Lung (tissue), 12 donors: ENCODE data around the gene MRTFB. TPM values are rescaled to one million over a fixed set of nuclear protein-coding genes. Genes with fewer than 3 reads are reported as not detected.

ENCODE experiments used
- ATAC-seq: fragments of 200-7000 bp; cut with Tn5 transposase; one replicate; pipeline ENCODE4 v1.9.1; 2020; ENCODE audit warnings: moderate number of reproducible peaks; ENCODE audit not compliant: insufficient read depth, low FRiP score
- DNase-seq, 3 donors: peaks; one replicate each; pipeline ENCODE4 v3.0.0-alpha.2; 2013 to 2017
- H3K27ac ChIP-seq, 2 donors: one replicate each; pipeline ENCODE4 v1.5.1; 2013; ENCODE audit warnings: mild to moderate bottlenecking in 2 of 2, moderate library complexity in 2 of 2, control low read depth in 1 of 2, inconsistent platforms in 1 of 2, low read depth in 1 of 2, low read length in 1 of 2
- H3K27me3 ChIP-seq, 3 donors: one replicate each; pipeline ENCODE4 v1.5.1; 2013; ENCODE audit warnings: low read length in 2 of 3; ENCODE audit not compliant: control insufficient read depth in 3 of 3, insufficient read depth in 3 of 3
- H3K36me3 ChIP-seq, 4 donors: one replicate each; pipeline ENCODE4 v1.5.1; 2013; ENCODE audit warnings: low read length in 4 of 4, mild to moderate bottlenecking in 1 of 4, moderate library complexity in 1 of 4; ENCODE audit not compliant: control insufficient read depth in 4 of 4, insufficient read depth in 4 of 4
- H3K4me1 ChIP-seq, 5 donors: one replicate each; pipeline ENCODE4 v1.5.1; 2013; ENCODE audit warnings: low read length in 5 of 5, mild to moderate bottlenecking in 2 of 5, moderate library complexity in 1 of 5; ENCODE audit not compliant: control insufficient read depth in 5 of 5, insufficient read depth in 5 of 5
- H3K4me3 ChIP-seq: one replicate; pipeline ENCODE4 v1.5.1; 2013; ENCODE audit warnings: mild to moderate bottlenecking, control low read depth, moderate library complexity
- H3K9ac ChIP-seq, 2 donors: one replicate each; pipeline ENCODE4 v1.5.1; 2013; ENCODE audit warnings: low read length in 2 of 2, control low read depth in 1 of 2; ENCODE audit not compliant: insufficient read depth in 1 of 2
- H3K9me3 ChIP-seq, 4 donors: one replicate each; pipeline ENCODE4 v1.5.1; 2013; ENCODE audit warnings: low read length in 3 of 4, mild to moderate bottlenecking in 1 of 4, moderate library complexity in 1 of 4; ENCODE audit not compliant: control insufficient read depth in 4 of 4, insufficient read depth in 3 of 4
- WGBS, 2 donors: extraction: QIAGEN DNeasy Blood & Tissue Kit; methylation state at CpG; one replicate each; pipeline ENCODE4 v1.1.7; 2013; 5-methylcytosine and 5-hydroxymethylcytosine counted together
- polyA plus RNA-seq, 2 donors: library from polyadenylated mRNA; stranded (reverse); fragments of 200-250 nt; gene quantifications; one replicate each; pipeline ENCODE4 v1.2.1, GENCODE V29; 2013
- total RNA-seq, 2 donors: library from RNA; depleted of rRNA in 1 of 2; stranded (reverse); fragments of >200 nt in 1 of 2; gene quantifications; one replicate each; pipeline ENCODE4 v1.2.1, GENCODE V29; 2014 to 2021
- TF ChIP-seq, protein P1 (sequence below): IDR thresholded peaks from 2 replicates; pipeline ENCODE4 v1.5.1; 2012; ENCODE audit warnings: mild to moderate bottlenecking; ENCODE audit errors: control extremely low read depth, extremely low read depth
- donor health status: control.
- donor health status: control.
- donor health status: Bipolar disorder and iron deficiency.
- donor health status: healthy.
- donor health status: DM: yes; HTN: yes; CAD: no.

The MRTFB gene
- total and polyA plus RNA-seq, 4 donors: 8.8 to 50.9 (median 27.8) TPM

GRCh38 chr16:14194721-14195120 is 123.6 kb downstream of the MRTFB start:
- H3K9ac ChIP-seq: no peak overlapping the region
- H3K36me3 ChIP-seq: peaks cover 0 to 6% (median 1%) of the 10 kb centered on the region in 4 donors
- H3K27ac ChIP-seq: peak overlapping the region in 1 of 2 donors; percentile 11
- 94 to 95% methylated on average over 5 of the region's 5 CpGs for WGBS, 2 donors
- H3K9me3 ChIP-seq: no peaks in the 10 kb centered on the region
- ATAC-seq: no peak
- H3K27me3 ChIP-seq: no peaks in the 10 kb centered on the region
- H3K4me3 ChIP-seq: no peak overlapping the region
- TF ChIP-seq, protein P1, sequence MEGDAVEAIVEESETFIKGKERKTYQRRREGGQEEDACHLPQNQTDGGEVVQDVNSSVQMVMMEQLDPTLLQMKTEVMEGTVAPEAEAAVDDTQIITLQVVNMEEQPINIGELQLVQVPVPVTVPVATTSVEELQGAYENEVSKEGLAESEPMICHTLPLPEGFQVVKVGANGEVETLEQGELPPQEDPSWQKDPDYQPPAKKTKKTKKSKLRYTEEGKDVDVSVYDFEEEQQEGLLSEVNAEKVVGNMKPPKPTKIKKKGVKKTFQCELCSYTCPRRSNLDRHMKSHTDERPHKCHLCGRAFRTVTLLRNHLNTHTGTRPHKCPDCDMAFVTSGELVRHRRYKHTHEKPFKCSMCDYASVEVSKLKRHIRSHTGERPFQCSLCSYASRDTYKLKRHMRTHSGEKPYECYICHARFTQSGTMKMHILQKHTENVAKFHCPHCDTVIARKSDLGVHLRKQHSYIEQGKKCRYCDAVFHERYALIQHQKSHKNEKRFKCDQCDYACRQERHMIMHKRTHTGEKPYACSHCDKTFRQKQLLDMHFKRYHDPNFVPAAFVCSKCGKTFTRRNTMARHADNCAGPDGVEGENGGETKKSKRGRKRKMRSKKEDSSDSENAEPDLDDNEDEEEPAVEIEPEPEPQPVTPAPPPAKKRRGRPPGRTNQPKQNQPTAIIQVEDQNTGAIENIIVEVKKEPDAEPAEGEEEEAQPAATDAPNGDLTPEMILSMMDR: no peak
- H3K4me1 ChIP-seq: peaks cover 0 to 7% (median 0%) of the 10 kb centered on the region in 5 donors
- no peak for DNase-seq

DNA sequence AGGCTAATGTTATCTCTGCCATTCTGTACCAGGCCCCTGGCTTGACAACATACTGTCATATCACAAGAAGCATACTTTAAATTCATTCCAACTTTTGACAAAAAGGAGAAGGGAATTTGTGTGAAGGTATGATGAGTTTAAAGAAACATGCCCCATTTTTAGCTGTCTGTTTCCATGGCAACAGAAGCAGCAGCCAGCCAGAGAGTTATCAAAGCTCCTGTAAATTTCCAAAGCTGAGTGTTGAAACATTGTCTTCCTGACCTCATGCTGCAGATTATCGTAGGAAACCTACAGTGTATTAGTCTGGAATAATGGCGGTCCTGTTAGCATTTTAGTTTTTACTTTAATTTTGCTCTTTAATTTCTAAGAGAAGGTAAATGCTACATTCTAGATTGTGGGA is 124.9 kb downstream of the MRTFB start:
- peak in 1 of 3 donors; percentile 13 for DNase-seq
- H3K9me3 ChIP-seq: no peaks in the 10 kb centered on the region
- H3K36me3 ChIP-seq: peaks cover 0 to 4% (median 1%) of the 10 kb centered on the region in 4 donors
- no peak overlapping the region for H3K9ac ChIP-seq
- no peaks in the 10 kb centered on the region for H3K27me3 ChIP-seq
- H3K4me1 ChIP-seq: peaks cover 0 to 7% (median 0%) of the 10 kb centered on the region in 5 donors
- H3K27ac ChIP-seq: no peak overlapping the region
- H3K4me3 ChIP-seq: no peak overlapping the region
- ATAC-seq: no peak
- TF ChIP-seq, protein P1: no peak
- 51 to 74% methylated on average over 2 of the region's 2 CpGs for WGBS, 2 donors

GRCh38 chr16:14196539-14196938 is 125.4 kb downstream of the MRTFB start:
- H3K27ac ChIP-seq: no peak overlapping the region
- H3K4me1 ChIP-seq: peaks cover 0 to 7% (median 0%) of the 10 kb centered on the region in 5 donors
- TF ChIP-seq, protein P1: no peak
- H3K9me3 ChIP-seq: no peaks in the 10 kb centered on the region
- DNase-seq (peak in 2 of 3 donors; percentile 11 to 17), ATAC-seq (no peak)
- H3K27me3 ChIP-seq: no peaks in the 10 kb centered on the region
- H3K9ac ChIP-seq: no peak overlapping the region
- peaks cover 0 to 4% (median 1%) of the 10 kb centered on the region in 4 donors for H3K36me3 ChIP-seq
- no peak overlapping the region for H3K4me3 ChIP-seq

- Histone ChIP-seq H3K27me3 (no peaks in the 10 kb centered on the region), H3K4me3 (no peak overlapping the region), H3K27ac (no peak overlapping the region), H3K9ac (no peak overlapping the region), H3K9me3 (no peaks in the 10 kb centered on the region), H3K36me3 (peaks cover 0 to 4% (median 1%) of the 10 kb centered on the region in 4 donors), H3K4me1 (peaks cover under 1 to 8% (median 2%) of the 10 kb centered on the region in 5 donors)
- DNase-seq (no peak), ATAC-seq (no peak)
- TF ChIP-seq, protein P1: no peak
These were observed 126.9 kb downstream of the MRTFB start for GRCh38 chr16:14198012-14198411.
